Stomach (tissue), 9 donors: ENCODE results near the gene FAHD1. TPM values are rescaled to one million over a fixed set of nuclear protein-coding genes. Genes with fewer than 3 reads are reported as not detected.

Experiments
- DNase-seq, 2 donors: peaks; one replicate each; pipeline versions ENCODE4 v3.0.0 to v3.0.0-alpha.2; 2013 to 2019
- H3K27ac ChIP-seq, 5 donors: fragments of 200-600 bp in 4 of 5; sonication (generic) in 4 of 5; one replicate each; pipeline ENCODE4 v1.5.1; 2013 to 2019; ENCODE audit warnings: mild to moderate bottlenecking in 1 of 5, moderate library complexity in 1 of 5
- H3K27me3 ChIP-seq, 3 donors: fragments of 200-600 bp; sonication (generic); one replicate each; pipeline ENCODE4 v1.5.1; 2017 to 2019; ENCODE audit warnings: mixed run types in 1 of 3
- H3K36me3 ChIP-seq, 4 donors: fragments of 200-600 bp; sonication (generic); 1 replicate in 3 of 4; 2 replicates in 1 of 4; pipeline ENCODE4 v1.5.1; 2016 to 2019
- H3K4me1 ChIP-seq, 4 donors: fragments of 200-600 bp; sonication (generic); one replicate each; pipeline ENCODE4 v1.5.1; 2016 to 2019
- H3K4me3 ChIP-seq, 4 donors: fragments of 200-600 bp; sonication (generic) in 3 of 4; one replicate each; pipeline ENCODE4 v1.5.1; 2016 to 2019; ENCODE audit warnings: mild to moderate bottlenecking in 1 of 4
- H3K9me3 ChIP-seq, 4 donors: fragments of 200-600 bp; sonication (generic); one replicate each; pipeline ENCODE4 v1.5.1; 2016 to 2019
- CTCF ChIP-seq, 7 experiments: fragments of 450-650 bp in 4 of 7; fragments of 200-600 bp in 3 of 7; sonication (generic) in 3 of 7; IDR thresholded peaks; one replicate each; pipeline ENCODE4 v1.5.1; 2016 to 2019; ENCODE audit warnings: antibody characterized with exemption in 7 of 7, control low read depth in 2 of 7, mild to moderate bottlenecking in 1 of 7
- EP300 ChIP-seq: sonication (generic); formaldehyde crosslinking; IDR thresholded peaks from one replicate; pipeline ENCODE4 v1.6.1; 2017; ENCODE audit warnings: antibody characterized with exemption
- POLR2A ChIP-seq, 4 donors: fragments of 450-650 bp; IDR thresholded peaks; one replicate each; pipeline ENCODE4 v1.6.1; 2016; ENCODE audit warnings: antibody characterized with exemption in 4 of 4, control low read depth in 2 of 4, mild to moderate bottlenecking in 1 of 4, moderate library complexity in 1 of 4
- POLR2AphosphoS5 ChIP-seq, 3 donors: sonication (generic); formaldehyde crosslinking; IDR thresholded peaks; one replicate each; pipeline ENCODE4 v1.6.1; 2016; ENCODE audit warnings: antibody characterized with exemption in 3 of 3
- WGBS, 5 donors: extraction: QIAGEN DNeasy Blood & Tissue Kit in 3 of 5; methylation state at CpG; one replicate each; pipeline versions ENCODE4 v1.1.5 to v1.1.7; 2013 to 2018; 5-methylcytosine and 5-hydroxymethylcytosine counted together
- intact Hi-C: fragments of 100-400 bp; cut with DNase I; formaldehyde crosslinking; loops from one replicate; pipeline ENCODE4 v1.15.1; 2023; ENCODE audit warnings: low total_unique reads
- polyA plus RNA-seq, 3 donors: library from polyadenylated mRNA; stranded (reverse); fragments of 200-250 nt; gene quantifications; one replicate each; pipeline ENCODE4 v1.2.3, GENCODE V29; 2013
- total RNA-seq, 5 donors: library from RNA; depleted of rRNA; stranded (reverse); fragments of >200 nt; gene quantifications; one replicate each; pipeline versions ENCODE4 v1.1.0 to v1.2.3, GENCODE V29; 2014 to 2016
- donor health status: healthy with polysubstance abuse.
- donor health status: Bipolar disorder and iron deficiency.
- donor health status: healthy.

FAHD1 gene
- total and polyA plus RNA-seq, 8 donors, result 15.4 to 484 (median 29.7) TPM

- no peak for TF ChIP-seq POLR2AphosphoS5 (IDR thresholded peaks at IDR 0.05)
- TF ChIP-seq POLR2A (IDR thresholded peaks at IDR 0.05), result no peak
- TF ChIP-seq CTCF (IDR thresholded peaks at IDR 0.05), result no peak
- TF ChIP-seq EP300, result no peak
- Histone ChIP-seq H3K27me3 (no peaks in the 10 kb centered on the region), H3K4me3 (no peak overlapping the region), H3K27ac (no peak overlapping the region), H3K36me3 (peaks cover 29 to 72% (median 71%) of the 10 kb centered on the region in 4 donors), H3K9me3 (no peaks in the 10 kb centered on the region), H3K4me1 (peaks cover 10 to 27% (median 24%) of the 10 kb centered on the region in 4 donors)
- intact Hi-C loops, result no loop called here
- DNase-seq, result no peak
- WGBS, 5 donors, result 87 to 94% (median 91%) methylated on average over 7 to 12 of the region's 12 CpGs
Observed at GRCh38 chr16:1820946-1821290, 6.1 kb upstream of the FAHD1 start.

GRCh38 chr16:1821861-1822611 is 5.0 kb upstream of the FAHD1 start:
- intact Hi-C loops, result no loop called here
- Histone ChIP-seq H3K27me3 (no peaks in the 10 kb centered on the region), H3K27ac (no peak overlapping the region), H3K4me1 (peaks cover 10 to 28% (median 25%) of the 10 kb centered on the region in 4 donors), H3K36me3 (peaks cover 20 to 60% (median 60%) of the 10 kb centered on the region in 4 donors), H3K9me3 (no peaks in the 10 kb centered on the region), H3K4me3 (no peak overlapping the region)
- DNase-seq, result no peak
- whole genome bisulfite sequencing, 5 donors, result 90 to 92% (median 92%) methylated on average over 21 to 24 of the region's 24 CpGs
- TF ChIP-seq CTCF (IDR thresholded peaks at IDR 0.05) (no peak), POLR2AphosphoS5 (IDR thresholded peaks at IDR 0.05) (no peak), EP300 (no peak), POLR2A (IDR thresholded peaks at IDR 0.05) (no peak)

- TF ChIP-seq EP300 (no peak), POLR2AphosphoS5 (IDR thresholded peaks at IDR 0.05) (no peak), POLR2A (IDR thresholded peaks at IDR 0.05) (no peak), CTCF (IDR thresholded peaks at IDR 0.05) (no peak)
- WGBS, 5 donors, result 91 to 95% (median 94%) methylated on average over 16 of the region's 16 CpGs
- H3K9me3 ChIP-seq, result no peaks in the 10 kb centered on the region
- no peaks in the 10 kb centered on the region for H3K27me3 ChIP-seq
- intact Hi-C loops, result no loop called here
- H3K36me3 ChIP-seq, result peaks cover 19 to 53% (median 52%) of the 10 kb centered on the region in 4 donors
- peaks cover 13 to 35% (median 30%) of the 10 kb centered on the region in 4 donors for H3K4me1 ChIP-seq
- no peak for DNase-seq
- no peak overlapping the region for H3K27ac ChIP-seq
- no peak overlapping the region for H3K4me3 ChIP-seq
Observed at GRCh38 chr16:1822801-1823200, 4.2 kb upstream of the FAHD1 start.

- H3K27me3 ChIP-seq, result no peaks in the 10 kb centered on the region
- H3K27ac ChIP-seq, result no peak overlapping the region
- peaks cover 20 to 46% (median 40%) of the 10 kb centered on the region in 4 donors for H3K4me1 ChIP-seq
- 38 to 51% (median 42%) methylated on average over 9 of the region's 9 CpGs for WGBS, 5 donors
- no peaks in the 10 kb centered on the region for H3K9me3 ChIP-seq
- H3K4me3 ChIP-seq, result no peak overlapping the region
- peak; percentile 55 to 83 for DNase-seq
- no peak for TF ChIP-seq POLR2A (IDR thresholded peaks at IDR 0.05)
- intact Hi-C loops, result no loop called here
- peaks cover 16 to 43% (median 42%) of the 10 kb centered on the region in 4 donors for H3K36me3 ChIP-seq
Observed at GRCh38 chr16:1823821-1824220, 3.2 kb upstream of the FAHD1 start.

GRCh38 chr16:1825381-1825863 is 1.6 kb upstream of the FAHD1 start:
- peak in 1 of 2 donors; percentile 46 for DNase-seq
- Histone ChIP-seq H3K4me3 (peak overlapping the region; percentile 88 to 100 (median 96)), H3K9me3 (no peaks in the 10 kb centered on the region), H3K4me1 (peaks cover 29 to 61% (median 56%) of the 10 kb centered on the region in 4 donors), H3K27ac (peak overlapping the region; percentile 73 to 98 (median 94)), H3K27me3 (no peaks in the 10 kb centered on the region), H3K36me3 (peaks cover 11 to 31% (median 27%) of the 10 kb centered on the region in 4 donors)
- WGBS, 5 donors, result 41 to 60% (median 48%) methylated on average over 15 of the region's 15 CpGs
- intact Hi-C loops, result no loop called here
- TF ChIP-seq POLR2A (IDR thresholded peaks at IDR 0.05), result no peak
- TF ChIP-seq EP300, result no peak
- no peak for TF ChIP-seq CTCF (IDR thresholded peaks at IDR 0.05)
- no peak for TF ChIP-seq POLR2AphosphoS5 (IDR thresholded peaks at IDR 0.05)
